ENCODE results near the gene CCN2.
"Not testable (repeated sequence)": the region's sequence is repeated elsewhere in the genome, so short reads cannot be mapped to it uniquely, and the experiment has no call there.

The CCN2 gene

GRCh38 chr6:131937703-131938631 lies 13.2 kb downstream of the CCN2 start:
- DNase-seq, result no peak

- no peak for DNase-seq
Measured at GRCh38 chr6:131937226-131937625, 13.9 kb downstream of the CCN2 start.

DNA sequence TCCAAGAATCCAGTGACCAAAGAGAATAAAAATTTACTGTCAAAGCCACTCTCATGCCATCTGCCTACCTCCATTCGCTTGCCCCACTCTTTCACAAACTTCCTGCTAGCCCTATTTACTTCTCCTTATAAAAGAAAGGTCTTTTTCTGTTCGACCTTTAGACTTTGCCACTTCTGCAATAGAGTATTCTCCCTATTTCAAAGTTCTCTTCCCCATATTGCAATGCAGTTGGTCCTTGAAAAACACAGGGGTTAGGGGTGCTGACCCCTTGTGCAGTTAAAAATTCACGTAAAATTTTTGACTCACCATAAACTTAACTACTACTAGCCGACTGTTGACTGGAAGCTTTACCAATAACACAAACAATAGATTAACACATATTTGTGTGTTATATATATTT lies 15.0 kb downstream of the CCN2 start:
- no peak for DNase-seq

DNA sequence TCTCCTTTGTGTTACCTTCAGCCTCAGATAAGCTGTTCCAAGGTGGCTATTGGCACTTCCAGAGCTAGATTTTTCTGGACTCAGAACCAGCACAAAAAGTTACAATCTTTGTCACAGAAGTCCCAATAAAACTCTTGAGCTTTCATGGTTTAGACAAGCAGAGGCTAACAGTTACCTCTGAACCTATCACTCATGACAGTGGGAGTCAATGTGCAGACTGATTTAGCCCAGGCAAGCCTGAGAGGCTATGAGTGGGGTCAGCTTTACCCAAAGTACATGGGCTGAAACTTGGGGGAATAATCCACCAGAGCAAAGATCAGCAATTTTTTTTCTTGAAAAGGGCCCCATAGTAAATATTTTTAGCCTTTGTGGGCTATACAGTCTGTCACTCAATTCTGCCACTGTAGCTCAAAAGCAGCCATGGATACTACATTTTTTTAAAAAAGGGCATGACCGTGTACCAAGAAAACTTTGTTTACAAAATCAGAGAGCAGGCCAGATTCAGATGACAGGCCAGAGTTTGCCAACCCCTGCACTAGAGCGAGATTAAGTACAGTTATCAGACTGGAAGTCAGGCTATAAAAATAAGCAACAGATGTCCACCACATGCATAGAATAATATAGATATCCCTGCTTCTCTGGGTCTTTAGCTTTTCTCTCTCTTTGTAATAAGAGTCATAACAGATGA lies 20.0 kb downstream of the CCN2 start:
- DNase-seq, result no peak

GRCh38 chr6:131929976-131930375 lies 21.2 kb downstream of the CCN2 start:
- no peak for DNase-seq

GRCh38 chr6:131929264-131929663 lies 21.9 kb downstream of the CCN2 start:
- no peak for DNase-seq

DNA sequence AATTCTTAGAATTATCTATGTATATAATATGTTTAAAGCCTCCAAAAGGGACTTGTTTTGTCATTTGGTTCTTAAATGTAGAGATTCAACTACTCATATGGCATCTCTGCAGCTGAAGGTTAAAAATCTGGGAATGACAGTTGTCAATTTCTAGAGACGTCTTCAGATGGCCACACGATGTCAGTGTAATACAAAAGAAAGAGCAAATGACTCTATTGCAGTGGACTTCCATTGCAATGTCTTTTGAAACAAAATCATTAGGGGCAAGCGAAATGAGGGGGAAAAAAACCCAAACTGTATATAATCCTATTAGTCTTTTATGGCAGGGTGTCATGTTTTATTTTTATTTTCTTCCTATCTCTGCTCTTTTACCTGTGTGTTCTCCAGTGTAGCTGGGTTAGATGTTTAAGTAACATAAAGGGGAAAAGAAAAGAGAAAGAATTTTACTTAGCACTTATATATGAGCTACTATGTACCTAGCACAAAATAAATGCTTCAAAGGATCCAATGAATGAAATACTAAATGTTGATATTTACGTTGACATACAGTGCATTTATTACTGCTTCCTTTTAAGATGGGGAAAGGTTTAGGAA lies 26.2 kb downstream of the CCN2 start:
- no peak for DNase-seq

- peak in 1 of 5 donors; percentile 41 for DNase-seq
Measured at GRCh38 chr6:131923356-131923755, 27.8 kb downstream of the CCN2 start.

DNA sequence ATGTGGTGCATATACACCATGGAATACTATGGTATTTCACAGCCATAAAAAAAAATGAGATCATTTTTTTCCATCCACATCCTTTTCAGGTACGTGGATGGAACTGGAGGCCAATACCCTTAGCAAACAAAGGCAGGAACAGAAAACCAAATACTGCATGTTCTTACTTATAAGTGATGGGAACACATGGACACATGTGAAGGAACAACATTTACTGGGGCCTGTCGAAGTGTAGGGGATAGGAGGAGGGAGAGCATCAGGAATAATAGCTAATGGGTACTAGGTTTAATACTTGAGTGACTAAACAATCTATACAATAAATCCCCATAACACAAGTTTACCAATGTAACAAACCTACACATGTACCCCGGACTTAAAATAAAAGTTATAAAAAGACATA lies 30.5 kb downstream of the CCN2 start:
- DNase-seq, result no peak

DNA sequence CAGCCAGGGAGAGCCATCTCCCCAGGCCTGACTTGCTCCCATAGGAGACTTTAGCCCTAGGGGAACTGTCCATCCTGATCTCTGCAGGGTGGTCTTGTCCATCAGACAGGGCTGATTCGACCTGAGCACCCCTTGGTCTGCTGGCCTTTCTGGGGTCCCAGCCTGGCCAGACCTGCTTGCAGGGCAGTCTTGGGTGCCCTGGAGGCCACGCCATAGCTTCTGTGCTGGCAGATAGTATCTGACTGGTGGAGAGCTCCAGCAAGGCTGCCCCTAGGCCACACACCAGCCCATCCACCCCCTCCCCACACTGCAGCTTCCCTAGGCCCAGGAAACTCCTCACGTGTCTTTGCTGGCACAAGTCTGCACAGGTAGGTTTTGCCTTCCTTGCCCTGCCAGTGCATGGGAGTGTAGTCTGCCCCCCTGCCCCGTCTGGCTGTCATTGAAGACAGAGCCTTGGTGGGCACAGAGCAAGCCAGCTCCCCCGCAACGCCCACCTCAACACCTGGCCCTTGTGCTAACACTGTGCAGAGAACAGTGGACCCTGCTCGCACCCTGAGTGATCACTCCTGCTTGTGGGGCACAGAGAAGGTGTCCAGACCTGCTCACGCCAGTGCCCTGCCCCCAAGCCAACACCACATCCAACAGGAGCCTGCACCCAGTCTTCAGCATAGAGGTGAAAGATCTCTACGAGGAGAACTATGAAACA lies 32.4 kb downstream of the CCN2 start:
- no peak for DNase-seq

- no peak for DNase-seq
Measured at GRCh38 chr6:131917763-131918649, 33.2 kb downstream of the CCN2 start.

DNA sequence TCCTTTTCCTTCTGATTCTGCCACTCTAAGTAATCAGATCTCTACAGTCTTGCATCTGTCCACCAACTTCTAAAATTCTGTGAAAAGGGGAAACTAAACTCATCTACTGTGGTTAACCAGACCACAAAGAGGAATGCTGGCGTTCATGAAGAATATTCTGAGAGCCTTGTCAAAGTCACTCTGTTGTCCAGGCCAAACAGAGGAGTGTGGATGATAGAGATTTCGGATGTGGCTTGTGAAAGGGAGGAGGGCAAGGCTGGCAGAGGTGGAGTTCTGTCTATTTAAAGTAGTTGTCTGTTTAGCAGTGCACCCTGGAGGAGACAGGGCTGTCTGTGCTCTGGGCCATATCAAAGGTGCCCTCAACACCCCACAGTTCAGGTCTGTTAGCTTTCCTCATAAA lies 33.9 kb downstream of the CCN2 start:
- DNase-seq, result no peak

DNA sequence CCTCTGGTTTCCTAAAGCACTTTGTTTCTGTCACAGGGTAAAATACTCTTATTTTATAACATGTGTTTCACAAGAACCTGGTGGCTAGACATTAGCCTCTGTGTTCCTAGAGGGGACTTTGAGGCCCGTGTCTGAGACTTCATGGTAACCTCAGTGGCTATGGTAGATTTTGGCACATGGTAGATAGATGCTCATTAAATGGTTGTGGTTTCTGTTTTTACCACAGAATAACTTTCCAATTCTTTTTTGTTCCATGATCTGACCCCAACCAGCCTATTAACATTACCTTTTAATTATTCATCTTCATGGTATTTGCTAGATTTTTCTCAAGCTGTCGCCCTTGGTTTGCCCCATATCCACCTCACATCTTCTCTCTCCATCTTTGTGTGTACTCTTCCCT lies 34.3 kb downstream of the CCN2 start:
- no peak for DNase-seq

DNA sequence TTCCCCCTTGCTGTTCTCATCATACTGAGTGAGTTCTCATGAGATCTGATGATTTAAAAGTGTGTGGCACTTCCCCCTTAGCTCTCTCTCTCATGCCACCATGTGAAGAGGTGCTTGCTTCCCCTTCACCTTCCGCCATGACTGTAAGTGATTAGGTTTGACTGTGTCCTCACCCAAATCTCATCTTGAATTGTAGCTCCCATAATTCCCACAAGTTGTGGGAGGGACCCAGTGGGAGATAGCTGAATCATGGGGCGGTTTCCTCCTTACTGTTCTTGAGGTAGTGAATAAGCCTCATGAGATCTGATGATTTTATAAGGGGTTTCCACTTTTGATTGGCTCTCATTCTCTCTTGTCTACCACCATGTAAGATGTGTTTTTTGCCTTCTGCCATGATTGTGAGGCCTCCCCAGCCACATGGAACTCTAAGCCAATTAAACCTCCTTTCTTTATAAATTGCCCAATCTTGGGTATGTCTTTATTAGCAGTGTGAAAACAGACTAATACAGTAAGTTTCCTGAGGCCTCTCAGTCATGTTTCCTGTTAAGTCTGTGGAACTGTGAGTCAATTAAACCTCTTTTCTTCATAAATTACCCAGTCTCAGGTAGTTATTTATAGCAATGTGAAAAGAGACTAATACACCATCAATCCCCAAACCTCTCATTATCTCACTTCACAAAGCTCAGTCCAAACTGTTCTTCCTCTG lies 34.9 kb downstream of the CCN2 start:
- not testable (repeated sequence) for DNase-seq

- DNase-seq, result peak in 4 of 5 donors; percentile 10 to 42 (median 25)
Measured at GRCh38 chr6:131914967-131915751, 36.0 kb downstream of the CCN2 start.

GRCh38 chr6:131914234-131914633 lies 36.9 kb downstream of the CCN2 start:
- no peak for DNase-seq

- DNase-seq, result no peak
Measured at GRCh38 chr6:131911951-131912350, 39.2 kb downstream of the CCN2 start.

DNA sequence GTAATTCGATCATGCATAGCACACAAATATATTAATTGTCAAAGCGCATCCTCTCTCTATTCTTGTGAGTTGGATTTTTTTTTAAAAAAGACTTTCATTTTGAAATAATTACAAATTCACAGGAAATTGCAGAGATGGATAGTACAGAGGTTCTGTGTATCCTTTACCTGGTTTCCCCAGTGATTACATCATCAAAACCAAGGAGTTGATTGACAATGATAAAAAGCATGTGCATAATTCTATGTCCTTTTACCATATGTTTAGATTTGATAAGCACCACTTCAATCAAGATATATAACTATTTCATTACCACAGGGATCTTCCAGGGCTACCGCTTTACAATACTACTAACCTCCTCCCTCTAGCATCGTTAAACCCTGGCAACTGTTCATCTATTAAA lies 40.2 kb downstream of the CCN2 start:
- no peak for DNase-seq

DNA sequence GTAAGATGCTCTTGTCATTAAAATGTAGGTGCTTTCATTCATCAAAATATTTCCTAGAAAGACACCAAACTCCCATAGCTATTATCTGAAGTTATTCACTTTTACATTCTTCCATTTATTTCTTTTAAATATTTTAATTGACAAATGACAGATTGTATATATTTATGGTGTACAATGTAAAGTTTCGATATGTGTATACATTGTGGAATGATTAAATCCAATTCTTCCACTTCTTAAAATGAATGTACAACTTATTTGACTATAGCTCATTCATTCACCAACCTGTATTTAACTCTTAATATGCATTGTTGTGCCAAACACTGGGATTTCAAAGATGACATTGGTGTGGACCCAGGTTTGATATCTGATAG lies 41.0 kb downstream of the CCN2 start:
- no peak for DNase-seq

- peak; percentile 17 to 64 (median 49) for DNase-seq
Measured at GRCh38 chr6:131909408-131910218, 41.6 kb downstream of the CCN2 start.

Data from T-helper 1 cell (primary cell).